Epithelial cell of prostate (primary cell): Measurements from ENCODE around the gene CSTF2T.

ENCODE experiments used
- DNase-seq: peaks from one replicate; pipeline ENCODE4 v3.0.0-alpha.2; 2011; ENCODE audit warnings: low read depth, low spot score
- H3K27ac ChIP-seq: fragments of 450-650 bp; 2 replicates; pipeline ENCODE4 v1.5.1; 2017; ENCODE audit warnings: mild to moderate bottlenecking

The CSTF2T gene

DNA sequence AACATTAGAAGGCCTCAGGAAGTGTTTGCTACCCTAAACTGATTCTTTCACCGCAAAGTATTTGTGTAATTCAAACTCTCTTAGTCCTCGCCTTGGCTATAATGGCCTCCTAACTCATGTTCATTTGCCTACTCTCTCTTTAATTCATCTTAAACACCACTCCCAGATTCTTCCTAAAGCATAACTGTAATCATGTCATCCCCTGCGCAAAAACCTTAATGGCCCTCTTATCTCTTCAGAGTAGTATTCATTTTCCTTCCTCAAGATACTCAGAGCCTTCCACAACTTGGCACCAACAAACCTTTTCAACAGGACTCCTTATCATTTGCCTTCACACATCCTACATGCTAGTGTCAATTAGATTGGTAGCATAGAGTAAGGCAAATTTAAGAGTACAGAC, 42.9 kb downstream of the CSTF2T start:
- DNase-seq, result no peak
- no peak overlapping the region for H3K27ac ChIP-seq

DNA sequence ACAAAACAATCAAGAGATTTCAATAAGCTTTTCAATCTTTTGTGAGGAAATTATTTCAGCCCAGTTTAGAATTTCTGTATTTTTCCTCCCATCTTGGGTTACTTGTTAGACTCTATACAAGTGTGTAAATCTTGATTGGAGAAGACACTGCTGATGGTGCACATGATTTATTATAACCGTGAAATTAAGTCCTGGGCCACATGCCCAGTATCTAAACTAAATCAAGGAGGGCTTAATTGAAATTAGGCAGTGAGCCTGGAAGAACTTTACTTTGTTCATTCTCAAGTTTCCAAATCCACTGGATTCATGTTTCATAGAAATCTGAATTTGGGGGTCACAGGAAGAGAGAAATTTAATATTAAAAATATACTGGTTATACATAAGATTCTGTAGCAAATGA, 44.5 kb downstream of the CSTF2T start:
- no peak overlapping the region for H3K27ac ChIP-seq
- DNase-seq, result no peak

DNA sequence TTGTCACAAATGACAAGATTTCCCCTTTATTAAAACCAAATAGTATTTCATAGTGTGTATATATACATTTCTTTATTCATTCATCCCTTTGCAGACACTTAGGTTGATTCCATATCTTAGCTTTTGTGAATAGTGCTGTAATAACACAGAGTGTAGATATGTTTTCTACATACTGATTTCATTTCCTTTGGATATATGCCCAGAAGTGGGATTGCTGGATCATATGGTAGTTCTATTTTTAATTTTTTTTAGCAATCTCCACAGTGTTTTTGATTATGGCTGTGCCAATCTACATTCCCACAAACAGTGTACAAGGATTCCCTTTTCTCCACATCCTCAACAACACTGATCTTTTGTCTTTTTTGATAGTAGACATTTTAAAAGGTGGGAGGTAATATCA, 46.4 kb downstream of the CSTF2T start:
- no peak overlapping the region for H3K27ac ChIP-seq
- no peak for DNase-seq

DNA sequence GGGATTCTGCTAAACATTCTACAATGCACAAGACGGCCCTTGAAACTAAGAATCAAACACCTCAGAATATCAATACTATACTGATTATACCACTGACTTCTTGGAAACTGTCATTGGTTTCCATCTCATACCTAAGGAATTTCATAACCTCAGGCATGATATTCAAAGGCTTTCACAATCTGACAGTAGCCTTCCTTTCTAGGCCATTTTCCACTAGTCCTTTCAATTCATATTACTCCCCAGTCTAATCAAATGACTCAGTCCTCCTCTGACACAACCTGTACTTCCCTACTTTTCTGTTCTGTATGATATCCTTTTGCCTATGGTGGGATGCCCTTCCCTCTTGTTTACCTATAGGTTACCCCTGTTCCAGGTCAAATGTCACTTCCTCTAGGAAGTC, 48.3 kb downstream of the CSTF2T start:
- no peak for DNase-seq
- H3K27ac ChIP-seq, result no peak overlapping the region

DNA sequence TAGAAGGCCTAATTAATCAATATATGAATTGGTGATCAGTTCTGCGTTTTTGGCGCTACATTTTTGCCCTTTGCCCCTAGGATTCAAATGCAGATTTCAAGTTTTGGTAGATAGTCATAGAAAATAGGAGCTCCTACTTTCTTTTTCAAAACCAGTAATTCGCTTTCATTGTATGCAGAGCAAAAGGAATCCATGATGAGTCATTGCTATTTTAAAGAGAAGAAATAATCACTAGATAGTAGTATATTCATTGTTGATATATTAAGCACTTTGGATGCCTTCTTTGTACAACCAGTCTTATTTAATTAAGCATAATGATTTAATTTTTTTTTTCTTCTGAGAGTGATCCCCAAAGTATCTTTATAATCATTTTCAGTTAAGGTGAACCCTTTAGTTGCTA, 50.3 kb downstream of the CSTF2T start:
- no peak for DNase-seq
- no peak overlapping the region for H3K27ac ChIP-seq
